K562 (cell line): ENCODE data around the gene MAN1A1. TPM values are rescaled to one million over a fixed set of nuclear protein-coding genes. Genes with fewer than 3 reads are reported as not detected.

Source experiments
- CAMTA2 ChIP-seq: fragments of 250-450 bp; sonication (Bioruptor Pico); conservative IDR thresholded peaks from 2 replicates; pipeline ENCODE4 v1.5.1; 2022
- E2F1 ChIP-seq: sonication (generic); formaldehyde crosslinking; IDR thresholded peaks from 2 replicates; pipeline ENCODE4 v1.8.1; 2023; ENCODE audit warnings: mild to moderate bottlenecking, missing genetic modification reagents, moderate library complexity
- EGR1 ChIP-seq: fragments of 450-650 bp; conservative IDR thresholded peaks from 2 replicates; pipeline ENCODE4 v1.6.1; 2017; ENCODE audit warnings: mild to moderate bottlenecking
- KAT2B ChIP-seq: IDR thresholded peaks from one replicate; pipeline ENCODE4 v1.6.1; 2012; ENCODE audit warnings: low read depth, mild to moderate bottlenecking, control low read depth, inconsistent platforms, low read length, moderate library complexity
- PKNOX1 ChIP-seq: fragments of 450-650 bp; IDR thresholded peaks from 2 replicates; pipeline ENCODE4 v1.6.1; 2016
- POLR2AphosphoS2 ChIP-seq: IDR thresholded peaks from 2 replicates; pipeline ENCODE4 v1.6.1; 2012; ENCODE audit warnings: low read length, improper control_type of control experiment
- PRDM10 ChIP-seq: fragments of 450-650 bp; IDR thresholded peaks from 2 replicates; pipeline ENCODE4 v1.6.1; 2018; ENCODE audit not compliant: partially characterized antibody
- polyA plus RNA-seq, 8 experiments: library from polyadenylated mRNA; depleted of rRNA in 4 of 8; stranded (reverse) in 5 of 8; unstranded in 3 of 8; fragments of >200 nt; fragmentation: Nextera tagmentation in 2 of 8; fragmentation: Illumina TruSeq in 1 of 8; extraction: Ambion mirVana in 2 of 8; extraction: Trizol in 1 of 8; gene quantifications; 2 replicates each; pipeline versions ENCODE4 v1.2.1 to v1.2.3, GENCODE V29; 2011 to 2014; ENCODE audit warnings: inconsistent platforms in 1 of 8, missing spikeins in 1 of 8
- total RNA-seq, 7 experiments: library from RNA; depleted of rRNA in 6 of 7; stranded (reverse); fragments of >200 nt in 6 of 7; fragmentation: Illumina TruSeq in 2 of 7; extraction: Trizol in 2 of 7; gene quantifications; 2 replicates each; pipeline versions ENCODE4 v1.2.1 to v1.2.3, GENCODE V29; 2011 to 2021; ENCODE audit warnings: low replicate concordance in 1 of 7

MAN1A1 gene
- total and polyA plus RNA-seq, 9 of the 15 experiments (the other 6 are each of a cell fraction or from before 2014, with no cell fraction given) = 24.5 to 78.4 (median 59.7) TPM

GRCh38 chr6:119195848-119196247 lies 153.7 kb downstream of the MAN1A1 start (continued):
- TF ChIP-seq E2F1 (CRISPR knock-in tag) (no peak), PKNOX1 (no peak), PRDM10 (no peak), POLR2AphosphoS2 (no peak), EGR1 (no peak), KAT2B (no peak), CAMTA2 (CRISPR knock-in tag) (no peak)
